T-helper 1 cell (primary cell): Measurements from ENCODE around the gene FNBP1L.
A peak's percentile ranks its signal among the peaks of the same experiment; 100 is the strongest.

Experiments
- DNase-seq, 5 donors: peaks; one replicate each; pipeline ENCODE4 v3.0.0-alpha.2; 2012 to 2020
- total RNA-seq, 4 donors: gene quantifications; one replicate each; lab custom pipeline; 2026; lab: John Stamatoyannopoulos, UW

Gene FNBP1L
- 1.3 to 3.7 (median 2.5) reads per million in 4 donors for total RNA-seq

DNA sequence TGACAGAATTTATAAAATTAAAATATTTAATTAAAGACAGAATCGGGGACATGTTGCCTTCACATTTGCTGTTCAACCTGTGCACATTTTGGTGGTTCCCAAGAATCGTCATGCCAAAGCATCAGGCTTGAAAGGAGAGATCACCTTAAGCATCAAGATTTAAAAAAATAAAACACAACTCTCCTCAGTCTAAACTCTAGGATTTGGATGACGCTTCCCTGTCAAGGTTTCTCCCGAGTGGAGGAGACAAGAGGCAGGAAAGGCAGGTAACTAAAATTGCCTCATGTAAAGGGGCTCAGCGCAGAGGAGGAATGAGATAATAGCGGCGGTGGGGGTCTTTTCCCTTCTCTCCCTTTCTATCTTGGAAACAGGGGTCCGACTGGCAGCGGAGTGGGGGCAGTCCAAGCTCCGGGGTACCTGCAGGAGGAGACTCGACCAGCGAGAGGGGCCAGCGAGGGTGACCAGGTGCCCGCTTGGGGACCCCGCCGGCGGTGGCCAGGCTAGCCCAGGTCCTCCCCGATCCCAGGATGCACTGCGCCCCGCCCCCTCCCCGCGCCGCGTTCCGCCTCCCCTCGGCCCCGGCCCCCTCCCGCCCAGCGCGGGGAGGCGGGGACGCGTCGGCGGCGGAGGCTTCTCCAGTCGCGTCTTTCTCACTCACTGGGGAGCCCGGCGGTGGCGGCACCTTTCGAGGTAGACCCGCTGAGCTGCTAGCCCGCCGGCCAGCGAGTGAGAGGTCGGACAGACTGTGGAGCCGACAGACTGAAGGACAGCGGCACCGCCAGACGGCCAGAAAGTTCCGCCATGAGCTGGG is at the start of gene FNBP1L:
FNBP1L (plus strand) TSS at position 638 of the 811 bp plus-strand sequence; CDS start at position 802, 164 bp downstream.
- peak in 4 of 5 donors; percentile 15 to 41 (median 33) for DNase-seq

DNA sequence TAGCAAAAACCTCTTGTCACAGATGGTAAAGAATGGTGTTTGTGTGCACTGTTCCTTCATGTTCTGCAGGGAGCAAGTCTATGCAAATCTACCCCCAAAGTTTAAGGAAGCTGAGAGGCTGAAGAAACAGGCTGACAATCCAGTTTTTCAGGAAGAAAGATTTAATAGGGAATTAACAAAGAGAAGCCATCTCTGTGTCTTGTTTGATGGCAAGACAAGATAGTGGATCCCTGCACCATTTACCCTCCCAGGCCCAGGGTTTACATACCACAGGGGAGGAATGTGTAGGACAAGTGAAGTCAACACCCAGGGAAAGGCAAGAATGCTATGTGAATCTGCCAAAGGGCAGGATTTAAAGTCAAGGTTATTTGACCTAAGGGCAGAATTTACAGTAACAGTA is 48.1 kb upstream of the FNBP1L start:
- no peak for DNase-seq

DNA sequence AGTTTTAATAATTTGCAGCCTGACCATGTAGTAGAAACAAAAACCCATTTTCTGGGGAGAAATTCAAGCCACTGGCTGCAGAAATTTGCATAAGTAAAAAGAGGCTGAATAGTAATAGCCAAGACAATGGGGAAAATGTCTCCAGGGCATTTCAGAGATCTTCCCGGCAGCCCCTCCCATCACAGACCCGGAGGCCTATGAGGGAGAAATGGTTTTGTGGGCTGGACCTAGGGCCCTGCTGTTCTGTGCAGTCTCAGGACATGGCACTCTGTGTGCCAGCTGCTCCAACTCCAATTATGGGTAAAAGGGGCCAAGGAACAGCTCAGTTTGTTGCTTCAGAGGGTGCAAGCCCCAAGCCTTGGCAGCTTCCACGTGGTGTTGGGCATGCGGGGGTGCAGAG is 39.7 kb upstream of the FNBP1L start:
- DNase-seq = no peak

DNA sequence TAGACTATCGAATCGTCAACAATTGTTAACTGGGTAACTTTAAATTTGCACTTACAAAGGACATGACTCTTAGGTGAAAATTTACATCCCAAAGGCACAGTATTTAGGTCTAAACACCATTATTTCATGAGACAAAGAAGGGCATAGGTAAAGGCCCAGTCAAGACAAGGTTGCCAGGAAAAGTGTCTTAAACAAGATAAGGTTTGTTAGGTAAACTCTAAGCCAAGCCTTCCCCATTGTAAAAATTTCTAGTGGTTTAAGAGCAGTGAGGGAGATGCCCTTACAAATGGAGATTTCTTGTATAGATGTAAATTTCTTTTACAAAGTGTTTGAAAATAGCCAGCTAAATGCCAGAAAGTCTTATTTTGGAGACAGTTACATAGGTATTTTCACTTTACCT is 36.9 kb upstream of the FNBP1L start:
- no peak for DNase-seq

DNA sequence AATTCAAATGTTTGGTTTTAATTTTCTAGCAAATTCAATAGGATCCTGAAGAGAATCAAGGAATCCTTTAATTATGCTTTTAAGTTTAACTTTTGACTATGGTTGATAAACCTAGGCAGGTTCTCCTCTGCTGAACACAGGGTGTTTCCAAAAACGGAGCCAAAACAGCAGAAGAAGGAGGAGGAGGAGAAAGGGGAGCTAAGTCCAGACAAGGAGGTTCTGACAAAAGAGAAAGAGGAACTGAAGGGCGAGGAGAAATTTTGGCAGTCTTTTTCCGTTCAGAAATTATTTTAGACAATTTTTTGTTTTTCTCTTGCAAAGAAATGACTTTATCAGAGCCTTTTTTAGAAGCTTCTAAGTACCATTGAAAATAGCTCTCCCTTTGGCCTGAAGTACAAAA is 33.2 kb upstream of the FNBP1L start:
- DNase-seq = no peak

GRCh38 chr1:93415296-93415695 is 32.6 kb upstream of the FNBP1L start:
- no peak for DNase-seq

GRCh38 chr1:93416183-93416582 is 31.7 kb upstream of the FNBP1L start:
- DNase-seq = no peak

DNA sequence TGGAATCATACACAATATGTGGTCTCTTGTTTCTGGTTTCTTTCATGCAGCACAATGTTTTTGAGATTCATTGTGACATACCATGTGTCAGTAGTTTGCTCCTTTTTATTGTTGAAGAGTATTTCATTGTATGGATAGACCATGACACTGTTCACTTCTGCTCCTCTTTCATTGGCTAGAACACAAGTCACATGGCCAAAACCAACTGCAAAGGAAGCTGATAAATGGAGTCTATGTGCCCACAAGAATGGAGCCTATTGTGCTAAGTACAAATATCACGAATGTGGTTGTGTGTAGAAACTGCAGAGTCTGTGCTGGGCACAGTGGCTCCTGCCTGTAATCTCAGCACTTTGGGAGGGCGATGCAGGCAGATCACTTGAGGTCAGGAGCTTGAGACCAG is 28.6 kb upstream of the FNBP1L start:
- no peak for DNase-seq

DNA sequence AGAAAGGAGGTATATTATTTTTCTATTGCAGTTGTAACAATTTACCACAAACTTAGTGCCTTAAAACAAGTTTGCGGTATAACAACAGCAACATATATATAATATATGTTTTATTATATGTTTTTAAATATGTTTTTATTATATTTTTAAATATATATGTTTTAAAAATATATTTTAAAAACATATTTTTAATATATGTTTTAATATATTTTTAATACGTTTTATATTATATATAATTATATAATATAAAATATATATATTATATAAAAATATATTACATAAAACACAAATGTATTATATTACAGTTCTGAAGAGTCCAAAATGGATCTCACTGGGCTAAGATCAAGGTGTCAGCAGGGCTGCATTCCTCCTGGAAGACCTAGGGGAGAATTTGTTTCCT is 27.5 kb upstream of the FNBP1L start:
- no peak for DNase-seq

- DNase-seq = no peak
Observed at GRCh38 chr1:93426181-93426580, 21.7 kb upstream of the FNBP1L start.

- no peak for DNase-seq
Observed at GRCh38 chr1:93427656-93428055, 20.3 kb upstream of the FNBP1L start.

DNA sequence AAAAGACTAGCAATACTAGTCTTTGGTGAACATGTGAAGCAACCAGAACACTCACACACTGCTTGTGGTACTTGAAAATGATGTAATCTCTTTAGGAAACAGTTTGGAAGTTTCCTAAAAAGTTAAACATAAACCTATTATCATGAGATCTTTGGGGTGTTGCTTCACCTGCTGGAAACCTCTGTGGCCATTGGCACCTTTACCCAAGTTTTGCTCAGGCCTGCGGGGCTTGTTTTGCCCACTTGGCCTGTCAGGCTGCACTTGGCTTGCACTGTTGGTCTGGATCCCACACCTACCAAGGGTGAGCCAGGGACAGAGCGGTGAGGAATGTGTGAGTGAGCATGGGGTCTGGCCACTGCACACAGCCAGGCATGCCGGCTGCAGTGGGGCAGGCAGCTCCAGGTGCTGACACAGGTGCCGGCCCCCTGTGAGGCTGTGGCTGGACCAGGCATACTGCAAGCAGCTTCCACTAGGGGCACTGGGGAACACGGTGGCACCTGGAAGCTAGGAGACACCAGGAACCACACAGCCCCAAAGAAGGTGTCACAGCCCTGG is 14.4 kb upstream of the FNBP1L start:
- DNase-seq = no peak

GRCh38 chr1:93434088-93434487 is 13.8 kb upstream of the FNBP1L start:
- no peak for DNase-seq

DNA sequence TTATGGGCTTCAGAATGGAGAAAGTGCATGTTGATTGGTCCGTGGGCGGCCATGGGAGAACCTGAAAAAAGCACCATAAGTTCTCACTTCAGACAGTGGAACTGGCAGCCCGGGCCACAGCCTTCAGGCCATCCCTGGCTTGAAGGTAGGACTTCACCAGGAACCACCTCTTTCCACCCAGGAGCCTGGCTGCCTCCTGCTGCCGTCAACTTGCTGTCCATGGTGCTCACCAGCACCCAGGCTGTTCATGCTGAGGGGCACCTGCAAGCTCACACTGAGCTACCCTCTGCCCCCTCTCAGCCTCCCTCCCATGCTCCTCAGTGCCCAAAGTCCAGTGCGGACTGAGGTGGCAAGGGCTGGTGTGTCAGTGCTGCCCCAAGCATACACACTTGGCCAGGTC is 12.9 kb upstream of the FNBP1L start:
- DNase-seq = no peak

DNA sequence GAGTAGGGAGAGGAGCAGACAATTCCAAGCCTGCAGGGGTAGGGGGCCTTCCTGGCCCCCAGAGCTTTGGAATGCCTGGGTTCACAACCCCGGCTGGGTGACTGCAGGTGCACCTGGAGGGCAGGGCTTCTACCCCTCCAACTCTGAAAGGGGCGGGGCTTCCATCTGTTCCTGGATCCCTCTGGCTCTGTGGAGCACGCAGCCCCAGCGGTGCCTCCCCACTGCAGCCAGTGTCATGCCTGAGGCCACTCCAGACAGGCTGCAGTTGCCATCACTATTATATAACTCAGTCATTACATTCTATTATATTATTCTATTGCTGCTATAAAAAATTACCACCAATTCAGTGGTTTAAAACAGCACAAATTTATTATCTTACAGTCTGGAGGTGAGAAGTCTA is 12.5 kb upstream of the FNBP1L start:
- no peak for DNase-seq

DNA sequence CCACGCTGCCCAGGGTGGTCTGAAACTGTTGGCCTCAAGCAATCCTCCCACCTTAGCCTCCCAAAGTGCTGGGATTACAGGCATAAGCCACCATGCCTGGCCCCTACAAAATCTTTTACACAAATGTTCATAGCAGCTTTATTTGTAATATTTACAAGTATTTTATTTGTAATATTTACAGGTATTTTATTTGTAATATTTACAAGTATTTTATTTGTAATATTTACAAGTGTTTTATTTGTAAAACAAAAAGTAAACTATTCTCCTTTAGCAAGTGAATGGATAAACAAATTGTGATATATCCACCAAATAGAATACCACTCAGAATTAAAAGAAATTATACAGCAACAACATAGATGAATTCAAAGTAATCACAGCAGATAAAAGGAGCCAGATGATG is 11.4 kb upstream of the FNBP1L start:
- DNase-seq = no peak

- DNase-seq = peak in 1 of 5 donors; percentile 21
Observed at GRCh38 chr1:93437976-93438605, 9.8 kb upstream of the FNBP1L start.

GRCh38 chr1:93438716-93439115 is 9.2 kb upstream of the FNBP1L start:
- DNase-seq = no peak

DNA sequence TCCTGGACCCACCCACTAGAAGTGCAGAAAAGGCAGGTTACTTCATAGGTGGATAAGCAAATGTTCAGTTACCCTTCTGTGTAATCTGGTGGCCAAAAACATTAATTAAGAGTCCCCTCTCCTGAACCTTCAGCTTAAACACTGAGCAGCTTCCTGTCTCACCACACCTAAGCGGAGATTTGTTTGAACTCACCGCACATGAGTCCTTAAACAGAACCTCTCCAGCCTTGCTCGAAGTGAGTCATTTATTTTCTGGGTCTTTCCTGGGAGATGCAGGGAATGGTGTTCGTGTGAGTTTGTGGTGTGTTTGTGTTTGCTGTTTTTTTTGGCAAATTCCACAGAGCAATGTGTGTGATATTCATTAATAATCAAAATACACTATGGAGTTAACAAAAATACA is 7.6 kb upstream of the FNBP1L start:
- no peak for DNase-seq

DNA sequence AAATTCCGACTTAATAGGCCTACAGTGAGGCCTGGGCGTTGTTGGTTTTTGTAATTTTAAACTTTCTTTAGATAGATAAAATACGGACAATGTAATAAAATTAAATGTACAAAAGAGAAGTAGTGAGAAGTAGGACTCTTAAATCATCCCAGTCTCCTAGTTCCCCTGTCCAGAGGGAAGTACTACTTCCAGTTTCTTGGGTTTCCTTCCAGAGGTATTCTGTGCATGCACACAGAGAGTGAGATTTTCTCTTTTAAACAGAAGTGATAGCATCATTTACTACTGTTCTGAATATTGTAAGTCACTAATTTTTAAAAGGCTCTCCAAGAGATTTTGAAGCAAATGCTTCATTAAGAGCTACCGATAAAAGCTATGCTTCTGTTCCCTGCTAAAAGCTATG is 7.2 kb upstream of the FNBP1L start:
- no peak for DNase-seq

DNA sequence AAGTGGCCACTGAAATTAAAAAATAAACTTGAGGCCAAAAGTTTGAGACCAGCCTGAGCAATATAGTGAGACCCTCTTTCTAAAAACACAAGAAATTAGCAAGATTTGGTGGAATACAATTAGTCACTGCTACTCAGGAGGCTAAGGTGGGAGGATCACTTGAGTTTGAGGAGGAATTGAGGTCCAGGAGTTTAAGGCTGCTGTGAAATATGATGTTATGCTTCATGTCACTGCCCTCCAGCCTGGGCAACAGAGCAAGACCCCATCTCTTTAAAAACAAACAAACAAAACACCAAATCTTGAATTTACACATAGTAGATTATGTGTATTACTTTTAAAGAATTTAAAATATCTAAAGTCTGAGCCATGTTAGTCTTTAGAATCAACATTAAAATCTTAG is 6.3 kb upstream of the FNBP1L start:
- DNase-seq = no peak

DNA sequence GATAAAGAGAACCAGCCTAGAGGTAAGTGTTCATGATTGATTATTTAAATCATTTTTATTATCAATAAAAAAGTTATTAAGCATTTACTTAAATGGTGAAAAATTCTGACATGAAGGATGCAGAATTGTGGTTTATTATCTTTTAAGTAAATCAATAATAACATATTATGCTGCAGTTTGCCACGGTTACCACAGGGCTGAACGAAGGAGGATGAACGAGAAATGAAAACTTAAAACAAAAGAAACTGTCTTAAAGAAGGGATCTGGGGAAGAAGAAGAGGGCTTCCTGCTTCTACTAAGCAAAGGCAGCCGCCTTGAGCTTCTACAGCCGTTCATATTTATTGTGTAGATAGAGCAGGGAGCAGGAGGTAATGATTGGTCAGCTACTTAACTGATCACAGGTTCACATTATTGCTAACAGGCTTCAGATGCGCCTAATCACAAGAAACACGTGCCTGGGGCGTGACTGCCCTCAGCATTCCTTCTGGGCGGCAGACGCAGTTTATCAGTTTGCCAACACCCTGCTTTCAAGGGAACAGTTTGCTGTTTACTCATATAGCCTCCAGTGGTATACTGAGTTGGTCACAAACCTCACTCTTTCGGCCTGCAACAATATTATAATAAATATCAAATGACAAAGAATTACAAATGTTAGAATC is 5.8 kb upstream of the FNBP1L start:
- DNase-seq = no peak

DNA sequence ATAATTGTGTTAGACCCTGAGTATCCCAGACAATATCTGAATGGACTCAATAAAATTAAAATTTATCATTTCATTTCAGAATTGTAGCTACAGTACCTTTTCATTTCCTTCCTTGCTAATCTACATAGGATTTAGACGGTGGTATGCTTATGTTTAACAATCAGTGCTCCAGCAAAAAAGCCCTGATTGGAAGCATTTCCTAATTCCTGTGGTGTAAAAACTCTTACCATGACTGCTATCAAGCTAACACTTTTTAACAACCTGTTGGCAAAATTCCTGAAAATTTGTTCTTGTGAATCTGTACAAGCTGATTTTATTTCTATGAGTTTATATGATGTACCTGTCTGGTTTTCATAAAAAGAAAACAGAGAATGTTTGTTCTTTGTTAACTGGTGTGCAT is 5.2 kb upstream of the FNBP1L start:
- DNase-seq = no peak

DNA sequence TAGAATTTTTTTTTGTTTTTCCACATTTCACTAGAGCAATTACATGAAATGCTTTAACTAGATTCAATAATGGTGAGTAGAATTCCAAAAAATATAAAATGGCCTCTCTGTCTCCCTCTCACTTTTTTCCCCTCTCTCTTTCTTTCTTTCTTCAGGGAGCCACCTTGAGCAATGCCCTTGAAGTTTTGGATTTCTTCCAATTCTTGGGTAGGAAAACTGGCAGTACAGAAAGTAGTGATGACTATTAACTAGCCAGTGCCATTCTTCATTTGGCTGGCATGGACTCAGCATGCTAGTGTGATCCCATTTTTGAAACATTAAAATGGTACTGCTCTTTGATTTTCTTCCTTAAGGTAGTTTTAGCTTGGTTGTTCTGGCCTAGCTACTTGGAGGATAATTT is 4.5 kb upstream of the FNBP1L start:
- no peak for DNase-seq
